ENCODE measurements around the gene ATP5PD. TPM values are rescaled to one million over a fixed set of nuclear protein-coding genes. Genes with fewer than 3 reads are reported as not detected.
"Not testable (repeated sequence)": the region's sequence is repeated elsewhere in the genome, so short reads cannot be mapped to it uniquely, and the experiment has no call there.

ATP5PD gene
- total RNA-seq, 2 experiments from 2014 or later = 175 to 181 TPM

DNA sequence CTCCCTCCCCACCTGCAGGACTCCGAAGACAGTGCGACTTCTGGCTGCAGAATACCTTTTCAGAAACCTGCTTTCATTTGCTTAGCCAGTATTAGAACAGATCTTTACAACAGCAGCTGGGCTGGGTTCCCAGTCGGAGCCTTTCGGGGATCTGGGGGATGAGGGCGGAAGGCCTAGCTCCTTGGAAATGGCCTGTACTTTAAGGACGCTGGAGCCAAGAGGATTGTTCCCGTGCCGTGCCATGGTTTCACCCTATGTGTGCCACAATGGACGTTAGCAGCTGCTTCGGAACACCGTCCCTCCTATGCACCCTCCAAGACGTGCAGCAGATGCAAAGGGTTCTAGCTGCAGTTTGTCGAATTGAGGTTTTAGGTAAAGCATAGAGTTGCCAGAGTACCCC is 16.4 kb upstream of the ATP5PD start:
- ChIA-PET POLR2A (interaction anchor here (0.6 kb wide), 1 partner anchor 22 kb away, joined by 3 read pairs; no protein-coding TSS in a partner anchor), CTCF (no interaction called here)

DNA sequence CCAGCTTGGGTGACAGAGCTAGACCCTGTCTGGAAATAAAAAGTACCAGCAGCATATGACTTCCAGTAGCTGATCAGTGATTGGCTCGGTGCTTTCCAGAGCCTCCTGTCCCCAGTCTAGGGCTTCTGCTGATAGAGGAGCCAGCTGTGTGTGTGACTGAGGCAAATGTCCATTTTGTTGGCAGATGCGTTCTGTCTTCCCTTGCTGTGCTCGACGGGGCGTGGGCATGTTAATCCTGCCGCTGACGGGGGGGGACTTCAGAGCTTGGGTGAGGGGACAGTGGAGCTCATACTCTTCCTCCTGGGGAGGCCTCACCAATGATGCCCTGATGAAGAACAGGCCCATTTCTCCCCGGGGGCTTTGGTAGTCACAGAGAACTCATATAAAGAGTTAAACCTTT is 14.8 kb upstream of the ATP5PD start:
- CTCF ChIA-PET = interaction anchor here (0.6 kb wide), 1 partner anchor 142 kb away, joined by 3 read pairs; no protein-coding TSS in a partner anchor
- POLR2A ChIA-PET = no interaction called here

DNA sequence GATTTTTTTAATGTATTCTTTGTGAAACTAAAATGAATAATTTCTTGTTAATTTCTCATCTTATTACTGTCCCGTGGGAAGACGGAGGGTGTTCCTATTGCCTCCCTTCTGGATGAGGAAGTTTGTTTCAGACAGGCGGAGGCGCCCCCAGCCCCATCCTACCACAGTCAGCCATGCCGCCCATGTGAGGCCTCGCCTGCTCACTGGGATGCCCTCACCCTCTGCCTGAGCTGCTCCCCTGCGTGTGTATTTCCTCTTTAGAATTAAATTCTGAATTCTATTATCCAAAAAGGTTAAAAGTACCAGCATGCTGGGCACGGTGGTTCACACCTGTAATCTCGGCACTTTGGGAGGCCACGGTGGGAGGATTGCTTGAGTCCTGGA is 14.3 kb upstream of the ATP5PD start:
- ChIA-PET POLR2A (interaction anchor here (1.1 kb wide), 1 partner anchor 18 kb away, joined by 3 read pairs; no protein-coding TSS in a partner anchor), CTCF (interaction anchor here (0.6 kb wide), 1 partner anchor 143 kb away, joined by 3 read pairs; no protein-coding TSS in a partner anchor)

DNA sequence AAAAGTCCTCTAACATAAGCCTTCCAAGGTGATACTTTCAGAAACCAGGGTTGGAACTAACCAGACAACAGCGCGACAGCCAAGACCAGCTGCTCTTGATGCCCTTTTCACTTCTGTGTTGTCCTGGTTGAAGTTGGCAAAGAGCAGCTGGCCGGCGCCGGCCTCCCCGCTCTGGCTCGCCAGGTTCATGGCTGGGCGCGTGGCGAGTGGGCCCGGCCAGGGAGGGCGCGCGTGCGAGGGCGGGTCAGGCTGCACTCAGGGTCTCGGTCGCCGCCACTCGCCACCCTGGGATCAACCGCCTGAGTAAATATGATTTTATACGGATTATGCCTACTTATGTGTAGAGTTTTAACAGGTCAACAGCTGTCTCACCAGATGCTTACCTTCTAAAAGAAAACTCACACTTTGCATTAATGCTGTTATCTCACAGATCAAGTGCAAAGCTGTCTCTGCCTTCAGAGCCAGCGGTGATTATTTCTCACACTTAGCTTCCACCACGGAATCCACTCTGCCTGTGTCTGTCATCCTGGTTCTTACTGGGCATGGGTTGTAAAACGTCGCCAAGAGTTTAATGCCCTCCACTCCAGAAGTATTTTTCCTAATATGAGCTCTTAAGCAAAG is 13.8 kb upstream of the ATP5PD start:
- ChIA-PET POLR2A (interaction anchor here (1.1 kb wide), 1 partner anchor 18 kb away, joined by 3 read pairs; no protein-coding TSS in a partner anchor), CTCF (interaction anchor here (1.1 to 1.3 kb wide), 2 partner anchors 13 to 53 kb away, joined by 3 to 5 read pairs; no protein-coding TSS in a partner anchor)

DNA sequence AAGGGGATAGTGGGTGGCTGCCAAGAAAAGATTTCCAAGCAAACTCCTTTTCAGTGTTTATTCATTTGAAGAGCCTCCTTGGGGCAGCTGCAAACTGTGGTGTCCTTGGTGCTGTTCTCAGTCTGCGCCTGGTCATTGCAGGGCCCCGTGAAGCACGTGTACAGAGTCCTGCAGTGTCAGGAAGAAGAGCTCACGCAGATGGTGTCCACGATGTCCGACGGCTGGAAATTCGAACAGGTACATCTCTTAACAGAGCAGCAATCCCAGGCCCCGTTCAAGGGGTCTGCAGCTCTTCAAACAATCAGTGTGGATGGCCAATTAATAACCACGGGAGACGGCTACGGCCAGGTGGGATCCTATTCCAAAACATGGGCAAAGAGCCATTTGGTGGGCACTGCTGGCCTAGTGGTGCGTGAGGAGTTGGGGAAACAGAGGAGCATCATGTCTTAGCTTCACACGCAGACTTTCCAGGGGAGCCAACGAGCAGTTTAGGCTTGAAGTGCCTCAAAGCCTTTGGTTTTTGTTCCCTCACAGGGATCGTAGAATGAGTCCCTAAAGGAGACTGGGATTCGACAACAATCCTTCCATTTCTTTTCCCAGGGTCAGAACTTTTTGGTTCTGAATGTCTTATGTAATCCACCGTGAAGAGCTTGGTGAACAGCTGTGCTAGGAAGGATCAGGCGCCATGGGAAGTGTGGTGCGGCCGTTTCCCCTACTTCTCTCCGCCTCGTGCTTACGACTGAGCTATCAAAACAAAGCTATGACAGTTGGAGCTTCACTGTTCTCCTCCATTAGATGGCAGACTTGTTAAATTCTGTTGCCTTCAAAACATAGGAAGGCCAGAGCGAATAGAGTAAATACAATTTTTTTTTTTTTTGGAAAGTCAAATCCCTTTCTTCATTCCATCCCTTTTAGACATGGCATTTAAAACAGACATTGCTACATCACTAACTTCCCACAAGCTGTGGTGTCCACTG is 12.9 kb upstream of the ATP5PD start:
- CTCF ChIA-PET = interaction anchor here (0.5 to 1.3 kb wide), 4 partner anchors 14 to 98 kb away, joined by 3 to 6 read pairs (median 4); no protein-coding TSS in a partner anchor
- POLR2A ChIA-PET = no interaction called here

DNA sequence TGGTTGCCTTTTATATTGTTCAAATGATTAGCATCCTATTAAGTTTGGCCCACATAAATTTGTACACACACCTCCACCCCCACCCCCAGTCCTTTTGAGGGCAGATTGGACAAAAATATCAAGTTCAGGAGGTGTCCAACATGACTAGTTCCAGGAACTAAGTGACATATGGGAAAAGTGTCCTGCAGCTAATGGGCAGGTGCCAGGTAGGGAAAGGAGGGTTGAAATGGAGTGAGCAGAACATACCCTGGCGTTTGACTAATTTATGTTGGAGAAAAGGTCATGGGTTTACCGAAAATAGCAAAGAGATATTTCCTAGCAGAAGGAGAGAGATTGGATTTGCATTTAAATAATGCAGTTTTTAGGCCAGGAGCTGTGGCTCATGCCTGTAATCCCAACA is 5.2 kb upstream of the ATP5PD start:
- CTCF ChIA-PET = interaction anchor here (0.7 to 1.6 kb wide), 3 partner anchors 11 to 150 kb away, joined by 3 to 5 read pairs (median 3); no protein-coding TSS in a partner anchor
- POLR2A ChIA-PET = no interaction called here

DNA sequence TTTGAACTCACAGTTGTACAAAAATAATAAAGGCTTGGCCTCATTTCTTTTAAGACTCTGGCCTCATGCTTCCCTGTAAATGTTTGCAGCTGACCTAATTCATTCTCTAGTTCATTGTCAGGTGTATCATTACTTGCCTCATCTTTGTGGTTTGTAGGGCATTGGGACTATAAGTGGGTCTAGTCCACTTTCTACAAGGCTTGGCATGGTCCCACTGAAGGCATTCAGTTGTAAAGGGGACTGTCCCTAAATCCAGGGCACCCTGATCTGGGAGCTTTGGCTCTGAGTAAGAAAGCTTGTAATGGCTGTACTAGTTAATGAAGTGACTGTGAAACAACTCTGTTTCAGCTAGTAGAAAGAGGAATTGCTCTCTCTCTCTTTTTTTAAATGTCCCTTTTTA is 2.9 kb upstream of the ATP5PD start:
- CTCF ChIA-PET = no interaction called here
- POLR2A ChIA-PET = no interaction called here

DNA sequence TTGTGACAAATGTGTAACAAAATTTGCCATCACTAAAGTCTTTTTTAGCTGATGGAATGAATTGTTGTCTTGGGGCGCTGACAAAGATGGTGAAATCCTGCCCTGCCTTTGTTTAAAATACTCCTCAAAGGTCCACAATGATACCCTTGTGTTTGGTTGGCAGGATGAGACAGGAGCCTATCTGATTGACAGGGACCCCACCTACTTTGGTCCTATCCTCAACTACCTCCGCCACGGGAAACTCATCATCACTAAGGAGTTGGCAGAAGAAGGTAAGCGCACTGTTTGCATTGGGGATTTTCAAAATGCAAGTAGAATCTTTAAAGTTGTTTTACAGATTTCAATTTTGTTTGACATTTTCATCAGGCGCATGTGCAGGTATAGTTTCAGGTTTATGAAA is 2.3 kb upstream of the ATP5PD start:
- ChIA-PET POLR2A (no interaction called here), CTCF (interaction anchor here (1.1 to 2.5 kb wide), 2 partner anchors 17 to 88 kb away, joined by 3 to 7 read pairs; no protein-coding TSS in a partner anchor)

DNA sequence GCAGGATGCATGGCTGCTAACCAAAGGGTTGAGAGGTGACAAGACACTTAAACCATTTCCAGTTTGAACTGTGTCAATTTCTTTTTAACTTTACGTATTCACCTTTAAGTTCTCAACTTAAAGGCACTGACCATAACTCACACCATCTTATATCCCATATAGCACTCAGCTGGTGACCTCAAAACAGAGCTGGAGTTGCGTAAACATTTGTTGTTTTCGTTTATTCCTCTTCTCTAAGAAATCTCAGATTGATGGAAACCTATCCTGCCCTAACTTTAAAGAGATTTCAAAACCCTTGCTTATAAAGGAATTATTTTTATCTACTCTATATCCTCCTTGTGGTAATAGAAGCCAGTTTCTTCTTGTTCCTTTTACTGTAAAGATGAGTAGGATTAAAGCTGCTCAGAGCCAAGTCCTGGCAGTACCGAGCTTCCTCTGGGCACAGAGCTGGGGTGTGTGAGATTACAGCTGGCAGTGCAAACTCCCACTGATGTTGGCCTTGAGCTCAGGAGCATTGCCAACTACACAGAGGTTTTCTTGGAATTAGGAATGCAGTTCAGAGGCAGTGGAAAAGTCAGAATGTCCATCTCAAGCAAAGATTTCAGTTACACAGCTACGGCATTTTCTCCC is 1.6 kb upstream of the ATP5PD start:
- ChIA-PET POLR2A (interaction anchor here (0.6 kb wide), 1 partner anchor 39 kb away, joined by 3 read pairs; the partner anchor contains the start of gene SLC16A5), CTCF (interaction anchor here (1.1 to 2.8 kb wide), 3 partner anchors 14 to 87 kb away, joined by 3 to 9 read pairs (median 7); no protein-coding TSS in a partner anchor)

DNA sequence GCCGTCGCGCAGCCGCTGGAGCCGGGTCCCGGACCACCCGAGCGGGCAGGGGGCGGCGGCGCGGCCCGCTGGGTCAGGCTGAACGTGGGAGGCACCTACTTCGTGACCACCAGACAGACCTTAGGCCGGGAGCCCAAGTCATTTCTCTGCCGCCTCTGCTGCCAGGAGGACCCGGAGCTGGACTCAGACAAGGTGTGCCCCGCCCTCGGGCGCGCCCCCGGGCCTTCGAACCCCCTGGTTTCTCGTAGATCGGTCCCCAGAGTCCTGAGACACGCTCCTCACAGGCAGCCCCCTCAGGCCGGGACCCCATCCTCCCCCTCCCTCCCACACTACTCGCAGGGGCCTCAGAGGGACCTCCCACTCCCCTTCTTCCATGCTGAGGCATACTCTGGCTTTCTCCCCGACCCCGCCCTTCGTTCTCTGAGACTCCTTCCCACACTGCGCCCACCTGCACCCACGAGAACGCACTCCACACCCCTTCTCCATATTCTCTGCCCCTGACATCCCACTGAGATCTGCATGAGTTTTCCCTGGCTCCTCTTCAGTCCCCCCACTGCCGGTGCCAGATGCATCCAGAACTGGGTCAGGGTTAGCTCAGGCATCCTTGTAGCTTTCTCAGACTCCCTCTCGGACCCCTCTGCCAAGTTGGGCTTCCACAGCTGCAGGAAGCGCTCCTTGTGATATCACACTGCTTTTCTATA is 779 bp upstream of the ATP5PD start:
- ChIA-PET CTCF (interaction anchor here (1.1 to 2.8 kb wide), 3 partner anchors 13 to 86 kb away, joined by 3 to 9 read pairs (median 7); no protein-coding TSS in a partner anchor), POLR2A (interaction anchor here (2.0 kb wide), 1 partner anchor 13 kb away, joined by 7 read pairs; no protein-coding TSS in a partner anchor)

DNA sequence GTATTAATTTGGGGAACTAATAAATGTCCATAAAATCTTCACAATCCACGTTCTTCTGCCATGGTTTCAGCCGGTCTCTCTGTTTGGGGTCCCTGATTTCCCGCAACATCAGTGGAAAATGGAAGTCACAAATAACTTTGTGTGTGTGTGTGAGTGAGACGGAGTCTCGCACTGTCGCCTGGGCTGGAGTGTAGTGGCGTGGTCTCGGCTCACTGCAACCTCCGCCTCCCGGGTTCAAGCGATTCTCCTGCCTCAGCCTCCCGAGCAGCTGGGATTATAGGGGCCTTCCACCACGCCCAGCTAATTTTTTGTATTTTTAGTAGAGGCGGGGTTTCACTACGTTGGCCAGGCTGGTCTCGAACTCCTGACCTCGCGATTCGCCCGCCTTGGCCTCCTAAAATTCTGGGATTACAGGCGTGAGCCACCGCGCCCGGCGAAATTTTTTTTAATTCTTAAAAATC is 793 bp downstream of the ATP5PD start:
- ChIA-PET CTCF (interaction anchor here (0.9 to 2.8 kb wide), 2 partner anchors 11 to 56 kb away, joined by 3 to 9 read pairs; no protein-coding TSS in a partner anchor), POLR2A (interaction anchor here (0.6 to 2.0 kb wide), 3 partner anchors 12 to 65 kb away, joined by 3 to 7 read pairs (median 4); partner anchors contain the start of gene MRPL58)

DNA sequence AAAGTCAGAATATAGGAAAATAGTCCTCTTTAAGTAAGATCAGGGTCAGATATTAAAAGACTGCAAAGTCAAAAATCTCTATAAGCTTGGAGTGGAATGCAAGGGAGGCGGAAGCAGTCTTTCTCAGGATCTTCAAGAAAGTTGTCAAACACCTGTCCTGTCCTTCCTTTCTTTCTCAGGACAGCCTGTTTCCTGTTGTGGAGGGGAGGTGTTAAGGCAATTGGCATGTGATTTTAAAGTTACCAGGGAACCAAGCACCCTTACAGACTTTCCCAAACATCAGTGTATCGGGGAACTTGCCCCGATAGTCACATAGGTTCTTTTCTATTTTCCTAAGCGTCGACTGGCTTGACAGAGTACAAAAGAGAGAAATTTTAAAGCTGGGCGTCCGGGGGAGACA is 2.1 kb downstream of the ATP5PD start:
- ChIA-PET POLR2A (no interaction called here), CTCF (no interaction called here)

DNA sequence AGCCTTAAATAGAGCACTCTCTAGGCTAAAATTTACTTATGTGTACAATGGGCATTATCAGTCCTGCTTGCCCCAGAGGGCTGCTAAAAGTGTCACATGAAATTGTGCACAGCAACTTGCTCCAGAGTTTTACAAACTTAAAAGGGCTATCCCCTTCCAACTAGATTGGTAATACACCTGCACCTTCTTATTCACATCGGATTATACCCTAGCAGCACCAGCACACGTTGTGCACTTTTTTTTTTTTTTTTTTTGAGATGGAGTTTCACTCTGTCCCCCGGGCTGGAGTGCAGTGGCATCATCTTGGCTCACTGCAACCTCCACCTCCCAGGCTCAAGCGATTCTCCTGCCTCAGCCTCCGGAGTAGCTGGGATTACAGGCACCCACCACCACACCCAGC is 3.0 kb downstream of the ATP5PD start:
- CTCF ChIA-PET, POLR2A ChIA-PET: not testable (repeated sequence)

DNA sequence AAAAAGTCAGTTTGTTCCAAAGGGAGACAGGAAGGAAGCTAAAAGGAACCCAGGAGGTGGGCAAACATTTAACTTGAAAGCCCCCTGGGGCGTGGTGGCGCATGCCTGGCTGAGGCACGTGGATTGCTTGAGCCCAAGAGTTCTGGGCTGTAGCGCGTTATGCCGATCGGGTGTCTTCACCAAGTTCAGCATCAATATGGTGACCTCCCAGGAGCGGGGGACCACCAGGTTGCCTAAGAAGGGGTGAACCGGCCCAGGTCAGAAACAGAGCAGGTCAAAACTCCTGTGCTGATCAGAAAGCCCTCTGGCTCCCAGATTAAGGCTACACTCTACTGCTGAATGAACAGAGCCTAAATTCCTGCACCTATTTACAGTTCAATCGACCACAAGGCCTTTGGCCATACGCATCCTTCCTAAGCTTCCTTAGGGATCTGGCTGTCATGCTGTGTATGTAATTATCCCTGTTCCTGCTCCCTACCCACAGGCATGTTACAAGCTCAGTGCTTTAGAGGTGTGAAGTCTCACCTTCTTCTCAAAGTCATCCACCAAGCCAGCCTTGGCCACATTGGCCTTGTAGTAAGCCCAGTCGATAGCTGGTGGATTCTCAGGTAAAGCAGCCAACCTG is 5.0 kb downstream of the ATP5PD start:
- ChIA-PET POLR2A (interaction anchor here (0.7 kb wide), 1 partner anchor 21 kb away, joined by 3 read pairs; no protein-coding TSS in a partner anchor), CTCF (interaction anchor here (0.6 to 0.7 kb wide), 2 partner anchors 35 to 53 kb away, joined by 3 read pairs; no protein-coding TSS in a partner anchor)

DNA sequence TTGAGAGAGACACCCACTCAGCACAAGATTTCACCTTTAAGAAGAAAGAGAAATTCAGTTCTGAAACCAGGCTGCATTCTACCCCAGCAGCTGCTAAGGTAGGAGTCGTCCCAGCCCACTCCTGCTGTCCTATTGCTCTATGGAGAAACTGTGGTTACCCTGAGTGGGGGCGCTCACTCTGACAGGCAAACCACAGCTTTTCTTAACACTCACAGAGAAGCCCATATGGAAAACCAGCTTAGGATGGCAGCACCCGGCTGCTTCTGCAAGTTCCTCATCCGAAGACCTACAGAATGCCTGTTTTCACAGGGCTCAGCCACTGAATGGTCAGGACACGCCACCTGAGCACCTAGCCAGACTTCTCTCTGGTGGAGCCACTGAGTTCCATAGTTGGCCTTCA is 7.5 kb downstream of the ATP5PD start:
- CTCF ChIA-PET = no interaction called here

DNA sequence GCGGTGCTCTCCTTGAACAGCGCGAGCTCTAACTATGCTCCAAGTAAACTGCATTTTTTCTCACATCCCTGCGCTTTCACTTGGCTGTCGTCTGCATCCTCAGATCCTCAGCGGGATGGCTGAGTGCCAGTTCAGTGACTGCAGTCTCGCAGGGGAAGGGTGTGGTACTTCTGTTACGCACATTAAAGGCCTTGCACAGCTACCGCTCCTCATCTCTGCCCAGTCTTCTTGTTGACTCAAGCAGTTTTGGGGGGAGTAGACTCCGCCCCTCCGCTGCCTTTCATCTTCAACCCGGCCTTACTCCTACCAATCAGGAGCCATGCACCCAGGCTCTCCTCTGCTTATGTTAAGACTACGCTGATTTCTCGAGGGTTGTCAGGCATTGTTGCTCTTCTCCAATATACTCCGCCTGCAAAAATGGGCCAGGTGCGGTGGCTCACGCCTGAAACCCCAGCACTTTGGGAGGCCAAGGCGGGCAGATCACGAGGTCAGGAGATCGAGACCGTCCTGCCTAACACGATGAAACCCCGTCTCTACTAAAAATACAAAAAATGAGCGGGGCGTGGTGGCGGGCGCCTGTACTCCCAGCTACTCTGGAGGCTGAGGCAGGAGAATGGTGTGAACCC is 10.0 kb downstream of the ATP5PD start:
- ChIA-PET POLR2A (no interaction called here), CTCF (interaction anchor here (0.5 to 3.0 kb wide), 5 partner anchors 11 to 77 kb away, joined by 3 to 7 read pairs (median 4); no protein-coding TSS in a partner anchor)

More for the DNA sequence above, 7.5 kb downstream of the ATP5PD start:
- POLR2A ChIA-PET = no interaction called here

DNA sequence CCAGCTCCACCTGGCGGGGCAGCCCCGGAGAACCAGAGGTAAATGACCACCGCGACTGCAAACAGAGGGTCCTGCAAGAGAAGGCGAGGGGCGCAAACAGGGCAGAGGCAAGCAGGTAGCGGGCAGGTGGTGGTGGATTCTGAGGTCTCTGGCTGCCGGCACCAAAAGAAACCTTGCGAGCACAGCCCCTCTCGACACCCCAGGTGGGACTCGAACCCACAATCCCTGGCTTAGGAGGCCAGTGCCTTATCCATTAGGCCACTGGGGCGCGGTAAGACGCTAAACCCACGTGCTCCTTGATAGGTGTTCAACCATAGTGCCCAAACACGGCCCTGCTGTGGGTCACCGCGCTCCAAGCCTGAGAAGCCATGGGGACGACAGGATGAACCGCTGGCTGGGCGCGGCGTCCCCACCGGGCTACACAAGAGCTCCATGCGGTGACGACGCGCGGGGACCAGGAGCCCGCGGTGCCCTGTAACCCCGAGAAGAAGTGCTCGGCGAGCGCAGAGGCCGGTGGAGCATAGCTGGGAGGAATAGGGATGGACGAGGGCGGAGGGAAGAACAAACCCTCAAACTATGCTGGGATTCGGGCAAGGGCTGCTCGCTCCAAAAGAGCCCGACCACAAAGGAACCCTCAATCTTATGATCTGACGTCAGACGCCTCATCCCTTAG is 12.4 kb downstream of the ATP5PD start:
- ChIA-PET POLR2A (interaction anchor here (0.6 to 2.4 kb wide), 5 partner anchors 12 to 821 kb away, joined by 3 to 16 read pairs (median 4); partner anchors contain the start of genes ATP5PD, KCTD2, MIF4GD and MRPL58), CTCF (interaction anchor here (0.6 to 3.0 kb wide), 7 partner anchors 13 to 168 kb away, joined by 3 to 9 read pairs (median 5); partner anchors contain the start of genes ATP5PD, JPT1, KCTD2 and MRPL58)
